Dedifferentiated amniotic fluid mesenchymal stem cell (primary cell): ENCODE measurements around the gene APEX2.
"Not testable (repeated sequence)": the region's sequence is repeated elsewhere in the genome, so short reads cannot be mapped to it uniquely, and the experiment has no call there.

ENCODE experiments used
- DNase-seq: peaks from one replicate; pipeline ENCODE4 v3.0.0-alpha.2; 2016; ENCODE audit errors: extremely low spot score

Gene APEX2

GRCh38 chrX:54999717-55000598 lies at the start of gene APEX2:
Gene APEX2, plus strand, starts transcription at chrX:55000363. Its CDS starts 60 bp downstream, at chrX:55000423.
- peak; percentile 87 for DNase-seq

GRCh38 chrX:54950730-54951375 lies 49.3 kb upstream of the APEX2 start:
- DNase-seq = no peak

GRCh38 chrX:54961750-54962149 lies 38.4 kb upstream of the APEX2 start:
- no peak for DNase-seq

- DNase-seq = no peak
These were observed 35.2 kb upstream of the APEX2 start for GRCh38 chrX:54964766-54965497.

GRCh38 chrX:54977387-54977786 lies 22.8 kb upstream of the APEX2 start:
- DNase-seq = no peak

- no peak for DNase-seq
These were observed 21.7 kb upstream of the APEX2 start for GRCh38 chrX:54978448-54978847.

GRCh38 chrX:54979432-54979831 lies 20.7 kb upstream of the APEX2 start:
- no peak for DNase-seq

- DNase-seq = no peak
These were observed 19.8 kb upstream of the APEX2 start for GRCh38 chrX:54980334-54980733.

GRCh38 chrX:54983306-54983705 lies 16.9 kb upstream of the APEX2 start:
- DNase-seq = not testable (repeated sequence)

- no peak for DNase-seq
These were observed 8.5 kb upstream of the APEX2 start for GRCh38 chrX:54991706-54992105.

- DNase-seq = no peak
These were observed 7.1 kb upstream of the APEX2 start for GRCh38 chrX:54992911-54993622.

GRCh38 chrX:54994099-54994498 lies 6.1 kb upstream of the APEX2 start, which contains the start of gene PFKFB1:
Gene PFKFB1, minus strand, starts transcription at chrX:54994188. Its CDS starts 181 bp downstream, at chrX:54994007.
- DNase-seq = no peak

GRCh38 chrX:54994668-54995351 lies 5.4 kb upstream of the APEX2 start:
- no peak for DNase-seq

- no peak for DNase-seq
These were observed 4.5 kb upstream of the APEX2 start for GRCh38 chrX:54995621-54996020.

- no peak for DNase-seq
These were observed 4.1 kb downstream of the APEX2 start for GRCh38 chrX:55004231-55004630.

- DNase-seq = no peak
These were observed 5.1 kb downstream of the APEX2 start for GRCh38 chrX:55005256-55005655.

GRCh38 chrX:55006827-55007621 lies 6.9 kb downstream of the APEX2 start:
- no peak for DNase-seq

- DNase-seq = no peak
These were observed 7.5 kb downstream of the APEX2 start for GRCh38 chrX:55007656-55008055.

GRCh38 chrX:55008571-55009358 lies 8.6 kb downstream of the APEX2 start:
- DNase-seq = no peak
